ENCODE results near the gene TM2D3. TPM values are rescaled to one million over a fixed set of nuclear protein-coding genes. Genes with fewer than 3 reads are reported as not detected.

TM2D3 gene
- total and polyA plus RNA-seq, 4 donors: 22.0 to 44.1 (median 37.9) TPM

DNA sequence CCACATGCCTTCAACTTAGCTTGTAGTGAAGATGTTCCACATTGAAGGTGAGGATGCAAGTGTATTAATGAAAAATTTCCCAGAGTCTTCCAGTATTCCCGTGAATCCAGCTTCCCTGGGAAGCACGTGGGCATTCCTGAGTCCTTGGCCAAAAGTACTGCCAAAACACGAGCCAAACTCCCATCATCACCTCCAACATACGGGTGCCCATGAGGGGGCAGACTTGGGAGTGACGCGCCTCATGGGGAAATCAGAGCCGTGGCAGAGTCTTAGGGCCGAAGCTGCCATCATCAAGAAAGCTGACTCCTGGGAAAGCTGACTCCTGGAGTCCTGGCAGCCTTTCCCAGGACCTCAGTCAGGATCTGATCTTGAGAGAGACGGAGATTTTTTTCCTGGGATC lies 20.1 kb upstream of the TM2D3 start:
- no peaks in the 10 kb centered on the region for H3K4me1 ChIP-seq (ENCODE audit: control insufficient read depth in 4 of 4, insufficient read depth in 4 of 4, low read length in 3 of 4)
- no peak for DNase-seq (ENCODE audit: low spot score)
- WGBS: 92% methylated on average over 9 of the region's 9 CpGs
- no peak overlapping the region for H3K4me3 ChIP-seq (ENCODE audit: low read depth in 1 of 3, low read length in 3 of 3)
- no peak overlapping the region for H3K27ac ChIP-seq (ENCODE audit: low read depth in 1 of 2, low read length in 2 of 2)
- TF ChIP-seq, protein P1, sequence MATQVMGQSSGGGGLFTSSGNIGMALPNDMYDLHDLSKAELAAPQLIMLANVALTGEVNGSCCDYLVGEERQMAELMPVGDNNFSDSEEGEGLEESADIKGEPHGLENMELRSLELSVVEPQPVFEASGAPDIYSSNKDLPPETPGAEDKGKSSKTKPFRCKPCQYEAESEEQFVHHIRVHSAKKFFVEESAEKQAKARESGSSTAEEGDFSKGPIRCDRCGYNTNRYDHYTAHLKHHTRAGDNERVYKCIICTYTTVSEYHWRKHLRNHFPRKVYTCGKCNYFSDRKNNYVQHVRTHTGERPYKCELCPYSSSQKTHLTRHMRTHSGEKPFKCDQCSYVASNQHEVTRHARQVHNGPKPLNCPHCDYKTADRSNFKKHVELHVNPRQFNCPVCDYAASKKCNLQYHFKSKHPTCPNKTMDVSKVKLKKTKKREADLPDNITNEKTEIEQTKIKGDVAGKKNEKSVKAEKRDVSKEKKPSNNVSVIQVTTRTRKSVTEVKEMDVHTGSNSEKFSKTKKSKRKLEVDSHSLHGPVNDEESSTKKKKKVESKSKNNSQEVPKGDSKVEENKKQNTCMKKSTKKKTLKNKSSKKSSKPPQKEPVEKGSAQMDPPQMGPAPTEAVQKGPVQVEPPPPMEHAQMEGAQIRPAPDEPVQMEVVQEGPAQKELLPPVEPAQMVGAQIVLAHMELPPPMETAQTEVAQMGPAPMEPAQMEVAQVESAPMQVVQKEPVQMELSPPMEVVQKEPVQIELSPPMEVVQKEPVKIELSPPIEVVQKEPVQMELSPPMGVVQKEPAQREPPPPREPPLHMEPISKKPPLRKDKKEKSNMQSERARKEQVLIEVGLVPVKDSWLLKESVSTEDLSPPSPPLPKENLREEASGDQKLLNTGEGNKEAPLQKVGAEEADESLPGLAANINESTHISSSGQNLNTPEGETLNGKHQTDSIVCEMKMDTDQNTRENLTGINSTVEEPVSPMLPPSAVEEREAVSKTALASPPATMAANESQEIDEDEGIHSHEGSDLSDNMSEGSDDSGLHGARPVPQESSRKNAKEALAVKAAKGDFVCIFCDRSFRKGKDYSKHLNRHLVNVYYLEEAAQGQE (IDR thresholded peaks at IDR 0.05): no peak
- TF ChIP-seq FOXA2 (IDR thresholded peaks at IDR 0.05) (no peak), EGR1 (IDR thresholded peaks at IDR 0.05; ENCODE audit: low read depth in 2 of 2) (no peak), FOXA1 (IDR thresholded peaks at IDR 0.05) (no peak), YY1 (IDR thresholded peaks at IDR 0.05) (no peak), SP1 (IDR thresholded peaks at IDR 0.05) (no peak), HNF4A (conservative IDR thresholded peaks at IDR 0.05) (no peak), NR2F2 (IDR thresholded peaks at IDR 0.05) (no peak), JUND (IDR thresholded peaks at IDR 0.05) (no peak), TAF1 (conservative IDR thresholded peaks at IDR 0.05) (no peak), HNF4G (IDR thresholded peaks at IDR 0.05) (no peak), RAD21 (IDR thresholded peaks at IDR 0.05) (no peak)
- TF ChIP-seq, protein P2, sequence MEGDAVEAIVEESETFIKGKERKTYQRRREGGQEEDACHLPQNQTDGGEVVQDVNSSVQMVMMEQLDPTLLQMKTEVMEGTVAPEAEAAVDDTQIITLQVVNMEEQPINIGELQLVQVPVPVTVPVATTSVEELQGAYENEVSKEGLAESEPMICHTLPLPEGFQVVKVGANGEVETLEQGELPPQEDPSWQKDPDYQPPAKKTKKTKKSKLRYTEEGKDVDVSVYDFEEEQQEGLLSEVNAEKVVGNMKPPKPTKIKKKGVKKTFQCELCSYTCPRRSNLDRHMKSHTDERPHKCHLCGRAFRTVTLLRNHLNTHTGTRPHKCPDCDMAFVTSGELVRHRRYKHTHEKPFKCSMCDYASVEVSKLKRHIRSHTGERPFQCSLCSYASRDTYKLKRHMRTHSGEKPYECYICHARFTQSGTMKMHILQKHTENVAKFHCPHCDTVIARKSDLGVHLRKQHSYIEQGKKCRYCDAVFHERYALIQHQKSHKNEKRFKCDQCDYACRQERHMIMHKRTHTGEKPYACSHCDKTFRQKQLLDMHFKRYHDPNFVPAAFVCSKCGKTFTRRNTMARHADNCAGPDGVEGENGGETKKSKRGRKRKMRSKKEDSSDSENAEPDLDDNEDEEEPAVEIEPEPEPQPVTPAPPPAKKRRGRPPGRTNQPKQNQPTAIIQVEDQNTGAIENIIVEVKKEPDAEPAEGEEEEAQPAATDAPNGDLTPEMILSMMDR (IDR thresholded peaks at IDR 0.05; ENCODE audit: low read depth, low read length, missing input control): no peak
- TF ChIP-seq, protein P3, sequence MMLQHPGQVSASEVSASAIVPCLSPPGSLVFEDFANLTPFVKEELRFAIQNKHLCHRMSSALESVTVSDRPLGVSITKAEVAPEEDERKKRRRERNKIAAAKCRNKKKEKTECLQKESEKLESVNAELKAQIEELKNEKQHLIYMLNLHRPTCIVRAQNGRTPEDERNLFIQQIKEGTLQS (IDR thresholded peaks at IDR 0.05): no peak
- TF ChIP-seq, protein P4, sequence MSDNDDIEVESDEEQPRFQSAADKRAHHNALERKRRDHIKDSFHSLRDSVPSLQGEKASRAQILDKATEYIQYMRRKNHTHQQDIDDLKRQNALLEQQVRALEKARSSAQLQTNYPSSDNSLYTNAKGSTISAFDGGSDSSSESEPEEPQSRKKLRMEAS (IDR thresholded peaks at IDR 0.05): no peak
- TF ChIP-seq, protein P5, sequence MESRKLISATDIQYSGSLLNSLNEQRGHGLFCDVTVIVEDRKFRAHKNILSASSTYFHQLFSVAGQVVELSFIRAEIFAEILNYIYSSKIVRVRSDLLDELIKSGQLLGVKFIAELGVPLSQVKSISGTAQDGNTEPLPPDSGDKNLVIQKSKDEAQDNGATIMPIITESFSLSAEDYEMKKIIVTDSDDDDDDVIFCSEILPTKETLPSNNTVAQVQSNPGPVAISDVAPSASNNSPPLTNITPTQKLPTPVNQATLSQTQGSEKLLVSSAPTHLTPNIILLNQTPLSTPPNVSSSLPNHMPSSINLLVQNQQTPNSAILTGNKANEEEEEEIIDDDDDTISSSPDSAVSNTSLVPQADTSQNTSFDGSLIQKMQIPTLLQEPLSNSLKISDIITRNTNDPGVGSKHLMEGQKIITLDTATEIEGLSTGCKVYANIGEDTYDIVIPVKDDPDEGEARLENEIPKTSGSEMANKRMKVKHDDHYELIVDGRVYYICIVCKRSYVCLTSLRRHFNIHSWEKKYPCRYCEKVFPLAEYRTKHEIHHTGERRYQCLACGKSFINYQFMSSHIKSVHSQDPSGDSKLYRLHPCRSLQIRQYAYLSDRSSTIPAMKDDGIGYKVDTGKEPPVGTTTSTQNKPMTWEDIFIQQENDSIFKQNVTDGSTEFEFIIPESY (IDR thresholded peaks at IDR 0.05): no peak
- peaks cover 6 to 52% (median 37%) of the 10 kb centered on the region in 4 donors for H3K36me3 ChIP-seq (ENCODE audit: control insufficient read depth in 4 of 4, insufficient read depth in 3 of 4, low read depth in 1 of 4, low read length in 3 of 4)
- H3K9me3 ChIP-seq (ENCODE audit: control insufficient read depth in 4 of 4, low read length in 3 of 4): no peaks in the 10 kb centered on the region
- no peaks in the 10 kb centered on the region for H3K27me3 ChIP-seq (ENCODE audit: control insufficient read depth in 4 of 4, insufficient read depth in 4 of 4, low read length in 3 of 4)
- H3K9ac ChIP-seq (ENCODE audit: low read depth in 1 of 2, low read length in 2 of 2): no peak overlapping the region

DNA sequence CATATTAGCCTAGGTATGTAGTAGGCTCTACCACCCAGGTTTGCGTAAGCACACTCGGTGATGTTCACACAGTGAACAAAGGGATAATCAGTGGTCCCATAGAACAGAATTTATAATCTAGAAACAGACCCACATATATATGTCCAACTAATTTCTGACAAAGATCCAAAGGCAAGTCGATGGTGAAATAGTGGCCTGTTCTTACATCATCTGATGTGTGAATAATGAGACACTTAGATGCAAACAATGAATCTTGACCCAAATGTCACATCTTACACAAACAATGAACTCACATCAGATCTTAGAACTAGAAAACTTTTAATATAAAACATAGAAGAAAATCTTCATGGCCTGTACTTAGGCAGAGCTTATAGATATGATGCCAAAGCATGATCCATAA lies 17.6 kb upstream of the TM2D3 start:
- WGBS: 97% methylated on average over 3 of the region's 3 CpGs
- no peak for DNase-seq (ENCODE audit: low spot score)
- Histone ChIP-seq H3K27me3 (ENCODE audit: control insufficient read depth in 4 of 4, insufficient read depth in 4 of 4, low read length in 3 of 4) (no peaks in the 10 kb centered on the region), H3K9me3 (ENCODE audit: control insufficient read depth in 4 of 4, low read length in 3 of 4) (no peaks in the 10 kb centered on the region), H3K36me3 (ENCODE audit: control insufficient read depth in 4 of 4, insufficient read depth in 3 of 4, low read depth in 1 of 4, low read length in 3 of 4) (peaks cover 6 to 41% (median 28%) of the 10 kb centered on the region in 4 donors), H3K9ac (ENCODE audit: low read depth in 1 of 2, low read length in 2 of 2) (no peak overlapping the region), H3K4me3 (ENCODE audit: low read depth in 1 of 3, low read length in 3 of 3) (no peak overlapping the region), H3K4me1 (ENCODE audit: control insufficient read depth in 4 of 4, insufficient read depth in 4 of 4, low read length in 3 of 4) (no peaks in the 10 kb centered on the region), H3K27ac (ENCODE audit: low read depth in 1 of 2, low read length in 2 of 2) (no peak overlapping the region)
- TF ChIP-seq FOXA2 (IDR thresholded peaks at IDR 0.05) (no peak), SP1 (IDR thresholded peaks at IDR 0.05) (no peak), RXRA (IDR thresholded peaks at IDR 0.05) (no peak), TAF1 (conservative IDR thresholded peaks at IDR 0.05) (no peak), JUND (IDR thresholded peaks at IDR 0.05) (no peak), HNF4G (IDR thresholded peaks at IDR 0.05) (no peak), HNF4A (conservative IDR thresholded peaks at IDR 0.05) (no peak), YY1 (IDR thresholded peaks at IDR 0.05) (no peak), GABPA (IDR thresholded peaks at IDR 0.05 in 1 of 2, conservative IDR thresholded peaks at IDR 0.05 in 1 of 2) (no peak)
- TF ChIP-seq, protein P3 (IDR thresholded peaks at IDR 0.05): no peak
- TF ChIP-seq, protein P2 (IDR thresholded peaks at IDR 0.05; ENCODE audit: low read depth, low read length, missing input control): no peak
- TF ChIP-seq, protein P5 (IDR thresholded peaks at IDR 0.05): no peak
